ACHN (cell line): ENCODE results near the gene GAL3ST1.

Experiments
- DNase-seq: peaks from one replicate; pipeline ENCODE4 v3.0.0-alpha.2; 2015
- in situ Hi-C: cut with HindIII; loops from 2 replicates; pipeline ENCODE4 v1.10.0; 2017; ENCODE audit warnings: low sequenced_read_pairs, low pct_ligation_motif_present, low pct_unique_long_range_greater_than_20kb

Gene GAL3ST1

GRCh38 chr22:30511911-30512310 is 62.6 kb downstream of the GAL3ST1 start:
- no peak for DNase-seq
- in situ Hi-C loops: no loop called here

- in situ Hi-C loops: no loop called here
- DNase-seq: no peak
Observed at GRCh38 chr22:30511109-30511508, 63.4 kb downstream of the GAL3ST1 start.

- in situ Hi-C loops: no loop called here
- no peak for DNase-seq
Observed at GRCh38 chr22:30508216-30508615, 66.2 kb downstream of the GAL3ST1 start.

- no peak for DNase-seq
- in situ Hi-C loops: no loop called here
Observed at GRCh38 chr22:30507670-30508069, 66.8 kb downstream of the GAL3ST1 start.

GRCh38 chr22:30506507-30506968 is 67.9 kb downstream of the GAL3ST1 start:
- DNase-seq: no peak
- in situ Hi-C loops: no loop called here
